MG63 (cell line): Measurements from ENCODE around the gene DNM3. TPM values are rescaled to one million over a fixed set of nuclear protein-coding genes. Genes with fewer than 3 reads are reported as not detected.
A peak's percentile ranks its signal among the peaks of the same experiment; 100 is the strongest.

ENCODE experiments used
- DNase-seq: peaks from one replicate; pipeline ENCODE4 v3.0.0-alpha.2; 2020
- H3K27me3 ChIP-seq: fragments of 250-450 bp; sonication (Bioruptor Pico); 2 replicates; pipeline ENCODE4 v1.5.1; 2020; ENCODE audit warnings: mild to moderate bottlenecking, moderate library complexity
- H3K36me3 ChIP-seq: fragments of 250-450 bp; sonication (Bioruptor Pico); 2 replicates; pipeline ENCODE4 v1.5.1; 2020; ENCODE audit warnings: mild to moderate bottlenecking, moderate library complexity
- H3K4me3 ChIP-seq: fragments of 250-450 bp; sonication (Bioruptor Pico); 2 replicates; pipeline ENCODE4 v1.5.1; 2020; ENCODE audit warnings: mild to moderate bottlenecking, moderate library complexity
- H3K9me3 ChIP-seq: fragments of 250-450 bp; sonication (Bioruptor Pico); 2 replicates; pipeline ENCODE4 v1.5.1; 2020; ENCODE audit warnings: mild to moderate bottlenecking, moderate library complexity
- total RNA-seq: library from RNA; depleted of rRNA; stranded (reverse); fragments of >200 nt; shearing (Covaris generic); gene quantifications from 2 replicates; pipeline ENCODE4 v1.2.3, GENCODE V29; 2014; ENCODE audit warnings: low replicate concordance

Gene DNM3
- total RNA-seq, 1 experiment from 2014 or later, result not detected

GRCh38 chr1:171969813-171970212 is 128.5 kb downstream of the DNM3 start:
- no peak overlapping the region for H3K4me3 ChIP-seq
- H3K27me3 ChIP-seq, result peaks cover 8% of the 10 kb centered on the region; the same call in 1 of the 2 replicates
- no peak for DNase-seq
- no peaks in the 10 kb centered on the region for H3K36me3 ChIP-seq
- no peaks in the 10 kb centered on the region for H3K9me3 ChIP-seq

- peaks cover 8% of the 10 kb centered on the region; the same call in 1 of the 2 replicates for H3K27me3 ChIP-seq
- no peaks in the 10 kb centered on the region for H3K9me3 ChIP-seq
- no peak for DNase-seq
These were observed 131.5 kb downstream of the DNM3 start for GRCh38 chr1:171972846-171973245.

GRCh38 chr1:171973421-171973820 is 132.1 kb downstream of the DNM3 start:
- Histone ChIP-seq H3K9me3 (no peaks in the 10 kb centered on the region), H3K27me3 (peaks cover 8% of the 10 kb centered on the region; the same call in 1 of the 2 replicates), H3K4me3 (no peak overlapping the region), H3K36me3 (no peaks in the 10 kb centered on the region)
- no peak for DNase-seq

More at GRCh38 chr1:171972846-171973245, 131.5 kb downstream of the DNM3 start:
- no peak overlapping the region for H3K4me3 ChIP-seq
- no peaks in the 10 kb centered on the region for H3K36me3 ChIP-seq

GRCh38 chr1:171981303-171981702 is 140.0 kb downstream of the DNM3 start:
- Histone ChIP-seq H3K4me3 (no peak overlapping the region), H3K9me3 (no peaks in the 10 kb centered on the region), H3K36me3 (no peaks in the 10 kb centered on the region), H3K27me3 (no peaks in the 10 kb centered on the region)
- no peak for DNase-seq

DNA sequence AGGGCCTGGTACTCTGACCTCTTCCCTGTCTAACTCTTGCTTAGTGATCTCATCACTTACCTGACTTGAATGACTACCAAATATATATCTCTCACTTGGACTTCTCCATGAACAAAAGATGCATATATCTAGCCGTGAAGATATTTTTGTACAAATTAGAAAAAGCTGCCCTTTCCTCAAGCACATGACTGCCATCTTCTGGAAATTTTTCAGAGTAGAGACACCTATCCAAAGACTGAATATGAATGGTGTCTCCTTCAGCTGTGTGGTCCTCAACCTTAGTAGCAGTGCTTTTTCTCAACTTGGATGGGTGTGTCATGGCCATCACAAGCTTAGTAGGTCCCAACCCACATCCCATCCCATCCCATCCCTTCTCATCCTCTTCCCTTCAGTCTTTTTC is 142.3 kb downstream of the DNM3 start:
- H3K36me3 ChIP-seq, result no peaks in the 10 kb centered on the region
- DNase-seq, result no peak
- no peak overlapping the region for H3K4me3 ChIP-seq
- H3K9me3 ChIP-seq, result no peaks in the 10 kb centered on the region
- H3K27me3 ChIP-seq, result no peaks in the 10 kb centered on the region

- peak; percentile 31 for DNase-seq
- H3K36me3 ChIP-seq, result no peaks in the 10 kb centered on the region
- H3K27me3 ChIP-seq, result no peaks in the 10 kb centered on the region
- H3K4me3 ChIP-seq, result no peak overlapping the region
- H3K9me3 ChIP-seq, result no peaks in the 10 kb centered on the region
These were observed 143.0 kb downstream of the DNM3 start for GRCh38 chr1:171984262-171984661.

- no peak overlapping the region for H3K4me3 ChIP-seq
These were observed 143.7 kb downstream of the DNM3 start for GRCh38 chr1:171984850-171985485.

DNA sequence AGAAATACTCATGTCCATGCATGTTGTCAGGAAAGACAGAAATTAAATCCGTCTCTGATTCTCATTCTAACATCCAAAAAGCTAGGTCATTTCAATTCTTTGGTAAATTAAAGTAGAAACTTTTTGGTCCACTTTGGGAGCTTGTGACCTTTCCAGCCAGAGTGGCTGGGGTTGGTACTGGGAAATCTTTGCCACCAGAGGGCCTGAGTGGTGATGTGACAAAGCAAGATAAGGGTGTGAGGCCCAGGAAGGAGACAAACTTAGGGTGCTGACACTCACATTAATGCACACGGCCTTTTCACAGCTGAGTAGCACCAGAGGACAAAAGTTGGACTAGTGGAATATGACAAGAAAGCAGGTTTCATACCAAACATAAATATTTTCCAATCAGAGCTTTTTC is 144.3 kb downstream of the DNM3 start:
- no peaks in the 10 kb centered on the region for H3K36me3 ChIP-seq
- H3K9me3 ChIP-seq, result no peaks in the 10 kb centered on the region
- DNase-seq, result no peak
- H3K4me3 ChIP-seq, result no peak overlapping the region
- no peaks in the 10 kb centered on the region for H3K27me3 ChIP-seq

More at GRCh38 chr1:171984850-171985485, 143.7 kb downstream of the DNM3 start:
- Histone ChIP-seq H3K9me3 (no peaks in the 10 kb centered on the region), H3K36me3 (no peaks in the 10 kb centered on the region), H3K27me3 (no peaks in the 10 kb centered on the region)
- DNase-seq, result no peak

DNA sequence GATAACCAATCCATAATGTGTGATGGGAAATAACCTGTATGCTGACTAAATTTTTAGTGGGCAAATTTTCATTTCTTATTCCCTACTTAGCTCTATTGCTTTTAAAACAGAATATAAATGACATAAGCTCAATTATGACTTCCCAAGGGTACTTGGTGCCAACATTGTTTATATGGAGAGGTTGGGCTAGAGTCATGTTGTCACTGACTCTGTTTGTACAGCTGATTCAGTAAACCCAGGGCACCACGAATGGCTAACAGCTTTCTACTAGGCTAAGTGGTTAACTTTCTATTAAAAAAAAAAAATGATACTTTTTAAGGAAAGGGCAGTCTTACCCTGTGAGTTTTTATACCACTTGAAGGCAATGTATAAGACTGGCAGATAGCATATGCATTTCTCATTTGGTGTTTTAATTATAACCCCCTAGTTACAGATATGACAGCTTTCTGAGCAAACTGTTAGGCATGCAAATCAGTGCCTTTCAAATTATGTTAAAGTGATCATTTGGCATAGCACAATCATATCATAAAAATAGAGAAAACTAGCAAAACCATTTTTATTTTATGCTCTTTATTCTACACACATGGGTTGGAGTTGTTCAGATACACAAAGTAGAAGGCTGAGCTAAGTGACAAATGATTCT is 147.1 kb downstream of the DNM3 start:
- no peak for DNase-seq
- Histone ChIP-seq H3K4me3 (no peak overlapping the region), H3K9me3 (no peaks in the 10 kb centered on the region), H3K36me3 (no peaks in the 10 kb centered on the region), H3K27me3 (peaks cover 4% of the 10 kb centered on the region)

DNA sequence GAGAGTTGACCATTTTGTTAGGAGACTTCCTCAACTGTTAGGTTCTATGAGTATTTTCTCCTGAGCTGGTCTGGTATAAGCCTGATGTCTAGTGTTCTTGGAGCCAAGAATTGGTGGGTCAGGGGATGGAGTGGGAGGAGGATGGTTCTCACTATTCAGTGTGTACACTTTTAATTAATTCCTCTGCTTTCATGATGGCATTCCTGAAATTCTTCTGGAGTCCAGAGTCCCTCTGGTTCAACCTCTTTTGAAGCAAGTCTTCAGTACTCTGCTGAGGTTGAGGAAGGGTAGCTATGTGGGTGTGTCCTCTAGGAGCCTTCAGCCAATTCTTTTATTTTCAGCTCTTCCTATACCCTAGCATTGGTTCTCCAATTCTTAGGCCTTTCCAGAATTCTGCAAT is 149.1 kb downstream of the DNM3 start:
- no peaks in the 10 kb centered on the region for H3K9me3 ChIP-seq
- H3K4me3 ChIP-seq, result no peak overlapping the region
- DNase-seq, result no peak
- H3K36me3 ChIP-seq, result no peaks in the 10 kb centered on the region
- H3K27me3 ChIP-seq, result peaks cover 4% of the 10 kb centered on the region

DNA sequence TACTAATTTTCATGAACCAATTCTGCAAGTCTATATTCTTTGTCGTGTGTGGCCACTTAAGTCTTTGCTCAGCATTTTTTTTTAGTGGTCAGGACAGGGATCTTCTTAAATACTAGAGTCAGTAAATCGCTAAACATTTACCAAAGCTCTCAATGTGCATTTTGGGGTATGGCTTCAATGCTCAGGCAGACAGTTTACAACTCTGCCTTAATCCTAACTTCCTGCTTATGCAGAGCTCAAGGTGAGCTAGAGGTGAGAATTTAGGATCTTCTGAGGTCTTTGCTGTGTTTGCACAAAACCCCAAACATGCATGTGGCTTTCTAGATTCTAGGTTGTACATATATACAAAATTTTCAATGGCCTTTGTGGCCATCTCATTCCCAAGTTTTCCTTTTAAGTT is 153.0 kb downstream of the DNM3 start:
- H3K9me3 ChIP-seq, result no peaks in the 10 kb centered on the region
- no peak overlapping the region for H3K4me3 ChIP-seq
- H3K36me3 ChIP-seq, result no peaks in the 10 kb centered on the region
- peaks cover 4% of the 10 kb centered on the region for H3K27me3 ChIP-seq
- no peak for DNase-seq

DNA sequence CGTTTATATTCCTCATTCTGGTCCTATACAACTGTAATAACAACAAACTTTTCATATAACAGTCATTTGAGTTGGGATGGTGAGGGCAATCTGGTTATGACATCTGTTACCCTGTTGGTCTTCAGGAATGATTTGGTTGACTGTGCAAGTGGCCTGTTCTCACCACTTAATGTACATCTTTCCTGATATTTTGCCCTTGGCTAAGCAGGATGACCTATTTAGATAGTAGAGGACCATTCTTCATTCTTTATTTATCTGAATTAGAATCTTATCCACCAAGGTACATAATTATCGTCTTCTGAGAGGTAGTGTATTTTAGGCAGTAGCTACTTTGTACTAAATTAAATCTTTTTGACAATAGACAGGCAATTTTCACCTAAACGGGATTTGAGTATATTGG is 154.3 kb downstream of the DNM3 start:
- DNase-seq, result no peak
- Histone ChIP-seq H3K27me3 (peaks cover 4% of the 10 kb centered on the region), H3K4me3 (no peak overlapping the region), H3K36me3 (no peaks in the 10 kb centered on the region), H3K9me3 (no peaks in the 10 kb centered on the region)

DNA sequence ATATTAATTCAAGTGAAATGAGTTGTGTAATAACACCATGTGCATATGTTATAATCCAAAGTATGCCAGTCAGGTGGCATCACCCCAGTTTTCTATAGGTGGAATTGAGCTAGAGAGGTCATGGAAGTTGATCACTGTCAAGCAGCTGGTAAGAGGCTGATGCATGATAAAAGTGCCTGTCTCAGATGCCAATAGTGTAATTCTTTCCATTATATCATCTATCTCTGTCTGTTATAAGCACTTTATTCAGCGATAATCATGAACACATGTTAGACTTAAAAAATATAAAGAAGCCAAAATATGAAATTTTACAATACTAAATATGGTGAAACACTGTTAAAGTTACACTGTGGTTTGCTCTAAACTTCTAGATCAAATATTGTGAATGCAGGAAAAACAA is 156.6 kb downstream of the DNM3 start:
- Histone ChIP-seq H3K4me3 (no peak overlapping the region), H3K36me3 (no peaks in the 10 kb centered on the region), H3K27me3 (peaks cover 1% of the 10 kb centered on the region), H3K9me3 (no peaks in the 10 kb centered on the region)
- no peak for DNase-seq

GRCh38 chr1:171998711-171999110 is 157.4 kb downstream of the DNM3 start:
- H3K36me3 ChIP-seq, result no peaks in the 10 kb centered on the region
- no peak overlapping the region for H3K4me3 ChIP-seq
- H3K9me3 ChIP-seq, result no peaks in the 10 kb centered on the region
- DNase-seq, result no peak
- H3K27me3 ChIP-seq, result no peaks in the 10 kb centered on the region

GRCh38 chr1:171999756-172000155 is 158.5 kb downstream of the DNM3 start:
- no peaks in the 10 kb centered on the region for H3K27me3 ChIP-seq
- no peaks in the 10 kb centered on the region for H3K9me3 ChIP-seq
- peak; percentile 68 for DNase-seq
- H3K36me3 ChIP-seq, result no peaks in the 10 kb centered on the region
- no peak overlapping the region for H3K4me3 ChIP-seq

- H3K36me3 ChIP-seq, result no peaks in the 10 kb centered on the region
- H3K27me3 ChIP-seq, result no peaks in the 10 kb centered on the region
- H3K9me3 ChIP-seq, result no peaks in the 10 kb centered on the region
- H3K4me3 ChIP-seq, result no peak overlapping the region
- DNase-seq, result no peak
These were observed 160.0 kb downstream of the DNM3 start for GRCh38 chr1:172001288-172001687.

DNA sequence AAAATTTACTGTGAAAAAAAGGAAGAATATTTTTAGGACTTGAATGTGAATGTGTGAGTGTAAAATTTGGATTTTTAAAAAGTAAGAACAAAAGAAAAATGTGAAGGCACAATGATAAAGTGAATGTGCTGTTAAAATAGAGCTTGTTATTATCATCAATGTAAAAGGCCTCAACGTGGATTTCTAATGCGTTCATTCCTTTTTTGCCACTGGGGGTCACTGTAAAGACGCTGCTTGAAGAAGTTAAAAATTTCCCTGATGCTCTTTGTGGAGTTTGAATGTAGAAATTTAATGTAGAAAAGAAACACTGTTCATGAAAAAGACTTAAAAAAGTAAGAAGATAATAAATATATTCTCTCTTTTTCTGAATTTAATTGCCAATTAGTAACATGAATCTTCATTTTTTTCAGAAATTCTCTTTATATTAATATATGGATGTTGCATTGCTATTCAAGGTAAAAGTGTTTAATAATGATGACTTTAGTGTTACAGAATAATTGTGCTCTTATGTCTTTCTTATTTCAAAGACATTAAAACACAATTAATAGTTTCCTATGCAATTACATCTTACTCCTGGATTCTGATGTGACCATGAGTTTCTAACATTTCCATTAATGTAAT is 161.5 kb downstream of the DNM3 start:
- no peaks in the 10 kb centered on the region for H3K9me3 ChIP-seq
- H3K4me3 ChIP-seq, result no peak overlapping the region
- no peak for DNase-seq

More for the DNA sequence above, 161.5 kb downstream of the DNM3 start:
- Histone ChIP-seq H3K36me3 (no peaks in the 10 kb centered on the region), H3K27me3 (no peaks in the 10 kb centered on the region)
